HG02885 (cell line): ENCODE measurements around the gene ANKRD11.
"Not testable (repeated sequence)": the region's sequence is repeated elsewhere in the genome, so short reads cannot be mapped to it uniquely, and the experiment has no call there.

Experiments used
- ATAC-seq: cut with Tn5 transposase; IDR thresholded peaks from one replicate; pipeline ENCODE4 v1.9.1; 2021; ENCODE audit warnings: mild to moderate bottlenecking; ENCODE audit not compliant: unreplicated experiment, poor library complexity

The ANKRD11 gene

DNA sequence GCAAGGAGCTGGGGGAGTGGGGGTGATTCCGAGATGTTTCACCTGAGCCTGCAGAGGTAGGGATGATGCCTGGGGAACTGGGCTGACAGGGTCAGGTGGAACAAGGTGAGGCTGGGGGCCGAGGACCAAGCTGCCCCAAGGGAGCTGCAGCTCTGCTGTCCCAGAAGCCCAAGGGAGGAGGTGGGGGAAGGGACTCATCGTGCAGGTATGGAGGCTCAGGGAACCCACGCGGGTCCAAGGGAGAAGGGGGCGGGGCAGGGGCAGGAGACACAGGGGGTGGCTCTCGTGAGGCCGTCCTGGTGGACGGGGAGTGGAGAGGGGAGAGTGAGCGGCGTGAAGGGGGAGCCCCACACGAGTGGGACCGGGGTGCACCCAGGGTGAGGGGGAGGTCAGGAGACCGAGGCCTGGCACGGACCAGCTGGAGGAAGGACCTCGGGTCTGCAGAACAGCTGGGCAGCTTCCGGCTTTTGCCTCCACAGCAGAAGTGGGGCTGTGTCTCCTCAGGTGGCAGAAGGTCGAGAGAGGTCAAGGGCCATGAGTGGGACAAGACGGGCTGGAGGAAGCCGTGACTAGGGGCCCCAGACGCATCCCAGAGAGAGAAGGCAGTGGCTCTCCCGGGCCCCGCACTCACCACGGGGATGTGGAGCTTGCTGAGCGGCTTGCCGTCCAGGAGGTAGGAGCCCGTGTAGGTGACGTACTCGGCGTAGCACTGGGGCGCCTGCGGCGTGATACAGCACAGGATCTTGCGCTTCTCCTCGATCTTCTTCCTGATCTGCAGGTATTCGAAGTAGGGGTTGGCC, 211.7 kb downstream of the ANKRD11 start:
- no peak for ATAC-seq

DNA sequence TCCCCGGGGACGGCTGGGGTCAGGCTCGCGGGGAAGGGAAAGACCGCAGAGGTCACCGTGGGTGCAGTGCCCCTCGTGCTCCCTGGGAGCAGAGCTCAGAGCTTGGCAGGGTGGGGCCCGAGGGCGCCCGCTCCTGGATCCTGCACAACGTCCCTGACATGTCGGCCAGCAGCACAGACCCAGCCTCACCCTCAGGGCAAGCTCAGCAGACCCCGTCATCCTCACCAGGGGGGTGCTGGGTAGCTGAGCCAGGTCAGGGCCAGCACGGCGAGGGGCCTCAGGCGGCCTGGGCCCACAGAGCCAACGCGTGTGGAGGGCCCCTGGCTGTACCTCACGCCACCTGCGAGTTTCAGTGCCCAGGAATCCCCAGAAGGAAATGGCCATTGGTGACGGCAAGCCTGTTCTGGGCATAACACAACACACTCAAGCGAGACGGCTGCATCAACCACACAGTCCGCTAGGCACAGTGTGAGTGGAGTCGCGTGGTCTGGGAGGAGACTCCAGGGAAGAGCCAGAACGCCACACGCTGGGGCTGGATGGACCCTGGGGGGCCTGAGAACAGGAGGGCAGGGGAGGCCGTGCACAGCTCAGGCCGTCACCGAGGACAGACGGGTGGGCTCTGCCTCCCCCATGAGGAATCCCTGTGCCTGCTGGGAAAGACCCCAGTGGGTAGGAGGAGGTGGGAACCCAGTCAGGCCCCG, 212.6 kb downstream of the ANKRD11 start:
- ATAC-seq, result no peak

DNA sequence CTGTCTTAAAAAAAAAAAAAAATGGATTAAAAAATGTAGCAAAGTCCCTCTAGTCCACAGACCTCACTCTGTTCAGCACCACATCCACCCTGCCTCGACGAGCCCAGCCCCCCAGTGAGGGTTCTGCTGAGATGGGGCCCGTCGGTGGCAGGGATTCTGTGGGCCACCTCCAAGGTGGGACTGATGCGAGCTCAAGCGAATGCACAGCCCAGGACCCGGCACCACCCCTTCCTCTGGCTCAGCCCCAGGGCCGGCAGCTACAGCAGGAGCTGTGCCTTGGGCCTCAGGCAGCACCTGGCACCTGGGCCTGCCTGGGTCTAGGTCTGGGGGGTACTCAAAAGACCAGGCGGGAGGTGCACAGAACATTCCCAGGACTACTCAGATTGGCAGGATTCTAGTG, 213.3 kb downstream of the ANKRD11 start:
- no peak for ATAC-seq

DNA sequence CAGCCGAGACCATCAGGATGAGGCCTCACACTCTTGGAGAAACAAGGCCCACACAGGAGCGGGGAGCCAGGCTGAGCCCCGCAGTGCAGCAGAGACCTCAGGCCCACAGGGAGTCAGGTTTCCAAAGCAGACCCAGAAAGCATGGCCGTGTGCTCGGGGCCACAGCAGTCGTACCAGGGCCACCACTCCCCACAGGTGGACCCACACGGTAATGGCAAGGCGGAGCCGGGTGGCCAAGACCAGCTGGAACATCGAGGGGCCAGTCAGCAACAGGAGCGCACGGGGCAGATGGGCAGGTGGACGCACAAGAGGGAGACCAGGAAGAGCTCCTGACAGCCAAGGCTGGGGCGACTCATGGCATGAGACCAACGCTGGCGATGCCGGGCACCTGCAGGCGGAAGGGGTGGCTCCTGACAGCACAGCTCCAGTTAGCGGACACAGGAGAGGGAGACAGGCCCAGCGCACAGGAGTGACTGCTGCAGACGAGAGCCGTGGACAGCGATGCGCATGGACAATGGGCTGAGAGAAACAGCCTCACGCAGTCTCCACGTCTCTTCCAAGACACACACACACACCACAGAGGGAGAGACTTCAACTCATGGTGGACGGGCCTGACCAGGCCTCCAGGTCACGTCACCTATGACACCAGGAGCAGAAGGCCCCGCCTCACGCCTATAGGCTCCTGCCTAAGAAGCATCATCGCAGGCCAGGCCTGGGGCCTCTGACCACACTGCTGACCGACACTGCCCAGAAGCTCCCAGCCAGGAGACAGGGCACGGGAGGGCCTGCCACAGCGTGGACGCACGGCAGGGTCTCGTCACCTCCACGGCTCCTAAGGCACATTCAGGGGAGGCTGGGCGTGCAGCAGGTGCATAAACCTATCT, 214.3 kb downstream of the ANKRD11 start:
- ATAC-seq, result no peak

DNA sequence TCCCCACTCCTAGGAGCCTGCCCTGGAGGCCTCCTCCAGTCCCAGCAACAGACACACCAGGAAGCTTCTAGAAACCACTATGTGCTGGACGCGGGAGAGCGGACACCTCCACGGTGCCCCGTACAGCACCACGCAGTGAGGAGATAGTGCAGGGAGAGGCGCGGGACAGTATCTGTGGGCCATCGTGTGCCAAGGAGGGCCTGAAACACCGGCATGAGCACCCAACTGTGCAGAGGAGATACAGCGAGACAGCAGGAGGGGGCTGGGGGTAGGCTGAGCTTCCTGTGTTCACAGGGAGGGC, 215.1 kb downstream of the ANKRD11 start:
- ATAC-seq, result no peak

DNA sequence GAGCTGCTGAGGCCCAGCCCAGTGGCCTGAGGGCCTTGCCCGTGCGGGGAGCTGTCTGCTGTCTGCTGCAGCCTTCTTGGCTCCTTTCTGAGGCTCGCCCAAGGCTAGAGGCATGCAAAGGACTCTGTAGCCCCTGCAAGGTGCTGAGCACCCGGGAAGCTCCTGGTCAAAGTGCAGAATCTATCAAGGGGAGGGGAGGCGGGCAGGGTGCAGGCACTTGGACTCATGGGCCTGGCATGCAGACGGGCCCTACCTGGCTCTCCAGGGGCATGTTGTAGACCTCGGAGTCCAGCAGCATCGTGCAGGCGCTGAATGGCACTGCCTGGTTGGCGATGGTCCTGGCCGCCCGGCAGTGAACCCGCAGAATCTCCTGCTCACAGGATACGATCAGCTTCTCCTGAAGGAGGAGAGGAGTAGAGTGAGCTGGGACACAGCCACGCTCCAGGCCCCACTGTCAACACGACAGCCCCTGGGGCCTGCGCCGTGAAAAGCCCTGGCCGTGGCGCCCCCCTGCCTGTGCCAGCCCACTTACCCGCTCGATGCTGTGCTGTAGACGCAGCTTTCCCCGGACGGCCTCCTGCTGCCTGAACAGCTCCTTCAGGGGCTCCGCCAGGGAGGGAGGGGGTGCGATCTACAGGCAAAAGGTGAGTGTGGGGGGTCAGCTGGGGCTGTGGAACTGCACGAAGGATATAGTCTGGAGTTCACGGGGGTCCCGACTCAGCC, 215.6 kb downstream of the ANKRD11 start:
- no peak for ATAC-seq

DNA sequence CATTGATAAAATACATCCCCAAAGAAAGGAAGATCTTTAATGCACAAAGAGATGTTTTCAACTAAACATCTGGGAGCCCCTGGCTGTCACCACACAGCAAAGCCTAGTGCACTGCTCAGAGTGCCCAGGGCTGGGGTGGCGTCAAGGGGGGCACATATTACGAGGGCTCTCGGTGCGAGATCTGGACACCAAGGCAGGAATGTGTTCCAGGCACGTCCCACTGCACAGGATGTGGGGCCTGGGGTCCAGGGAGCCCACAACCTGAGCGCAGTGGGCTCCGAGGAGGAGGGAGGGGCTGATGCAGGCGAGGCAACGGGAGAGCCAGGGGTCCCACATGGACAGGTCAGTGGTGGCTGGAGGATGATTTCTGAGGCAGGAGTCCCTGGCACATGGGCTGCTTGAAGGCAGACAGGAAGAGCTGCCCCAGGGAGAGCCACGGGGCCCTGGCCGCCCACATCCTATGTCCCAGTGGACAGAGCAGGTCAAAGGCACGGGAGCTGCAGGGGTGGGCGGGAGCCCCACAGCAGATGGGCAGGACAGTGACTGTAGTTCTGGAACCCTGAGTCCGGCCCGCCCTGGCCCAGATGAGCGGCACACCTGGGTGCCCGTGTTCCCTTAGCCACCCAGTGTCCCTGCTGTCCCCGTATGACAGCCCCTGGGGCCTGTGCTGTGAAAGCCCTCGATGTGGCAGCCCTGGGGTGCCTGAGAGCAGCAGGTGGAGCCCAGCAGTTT, 216.5 kb downstream of the ANKRD11 start:
- no peak for ATAC-seq

DNA sequence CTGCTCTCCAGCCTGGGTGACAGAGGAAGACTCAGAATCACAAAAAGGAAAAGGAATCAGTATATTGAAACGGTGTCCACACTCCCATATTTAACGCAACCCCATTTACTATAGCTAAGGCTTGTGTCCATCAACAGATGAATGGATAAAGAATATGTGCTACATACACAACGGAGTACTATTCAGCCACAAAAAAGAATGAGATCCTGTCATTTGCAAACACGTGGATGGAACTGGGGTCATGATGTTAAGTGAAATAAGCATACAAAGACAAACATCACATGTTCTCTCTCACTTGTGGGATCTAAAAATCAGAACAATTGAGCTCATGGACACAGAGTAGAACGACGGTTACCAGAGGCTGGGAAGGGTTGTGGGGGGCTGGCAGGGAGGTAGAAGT, 217.7 kb downstream of the ANKRD11 start:
- no peak for ATAC-seq

DNA sequence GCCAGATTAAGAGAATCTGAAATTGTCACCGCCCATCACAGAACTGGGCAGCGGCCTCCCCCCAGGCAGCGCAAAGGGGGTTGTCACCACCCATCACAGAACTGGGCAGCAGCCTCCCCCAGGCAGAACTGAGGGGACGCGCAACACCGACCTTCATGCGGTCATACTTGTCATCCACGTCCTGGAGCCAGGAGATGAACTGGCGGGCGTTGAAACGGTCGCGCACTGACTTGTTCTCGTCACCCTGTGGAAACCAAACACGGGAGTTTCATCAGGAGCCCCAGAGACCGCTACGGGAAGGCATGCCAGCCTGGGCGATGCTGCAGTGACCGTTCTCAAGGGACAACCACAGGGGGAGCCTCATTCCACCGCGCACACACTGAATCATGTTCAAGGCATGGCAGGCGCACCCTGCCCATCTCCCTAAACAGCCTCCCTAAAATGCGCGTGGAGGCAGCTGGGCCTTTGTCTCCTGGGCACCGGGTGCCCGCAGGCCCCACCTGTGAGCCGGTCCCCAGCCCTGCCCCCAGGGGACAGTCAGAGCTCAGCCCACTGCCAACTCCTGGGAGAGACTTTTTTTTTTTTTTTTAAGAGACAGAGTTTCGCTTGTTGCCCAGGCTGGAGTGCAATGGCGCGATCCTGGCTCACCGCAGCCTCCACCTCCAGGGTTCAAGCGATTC, 219.6 kb downstream of the ANKRD11 start:
- no peak for ATAC-seq

DNA sequence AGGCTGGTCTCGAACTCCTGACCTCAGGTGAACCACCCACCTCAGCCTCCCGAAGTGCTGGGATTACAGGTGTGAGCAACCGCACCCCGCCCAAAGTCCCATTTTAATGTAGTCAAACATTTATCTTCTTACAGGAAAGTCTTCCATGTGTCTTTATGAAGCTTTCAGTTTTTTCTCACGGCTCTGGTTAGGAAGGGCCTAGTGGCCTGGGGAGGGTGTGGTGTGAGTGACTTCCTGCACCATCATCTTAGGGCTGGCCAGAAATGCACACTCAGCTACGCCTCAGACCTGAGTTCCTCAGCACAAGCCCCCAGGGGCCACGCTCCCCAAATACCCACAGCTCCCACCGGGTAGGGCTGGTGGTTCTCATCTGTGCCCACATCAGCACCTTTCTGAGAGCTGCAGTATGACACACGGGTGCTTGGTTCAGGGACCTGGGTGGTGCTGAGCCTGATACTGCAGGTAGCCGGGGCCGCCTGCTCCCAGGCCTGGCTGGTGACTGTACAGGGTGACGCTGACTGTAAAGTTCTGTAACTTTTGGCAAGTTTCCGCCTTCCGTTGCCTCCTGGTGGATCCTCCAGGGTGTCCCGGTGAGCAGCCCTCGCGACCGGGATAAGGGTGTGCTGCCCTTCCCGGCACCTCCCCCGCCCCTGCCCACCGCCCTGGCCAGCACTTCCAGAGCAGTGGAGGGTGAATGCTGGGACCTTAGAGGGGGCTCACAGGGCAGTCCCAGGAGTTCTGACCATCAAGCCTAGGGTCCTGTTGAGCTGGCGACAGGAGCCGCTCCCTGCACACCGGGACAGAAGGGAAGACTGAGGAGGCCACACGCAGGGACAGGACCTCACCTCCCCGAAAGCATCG, 220.3 kb downstream of the ANKRD11 start:
- no peak for ATAC-seq

DNA sequence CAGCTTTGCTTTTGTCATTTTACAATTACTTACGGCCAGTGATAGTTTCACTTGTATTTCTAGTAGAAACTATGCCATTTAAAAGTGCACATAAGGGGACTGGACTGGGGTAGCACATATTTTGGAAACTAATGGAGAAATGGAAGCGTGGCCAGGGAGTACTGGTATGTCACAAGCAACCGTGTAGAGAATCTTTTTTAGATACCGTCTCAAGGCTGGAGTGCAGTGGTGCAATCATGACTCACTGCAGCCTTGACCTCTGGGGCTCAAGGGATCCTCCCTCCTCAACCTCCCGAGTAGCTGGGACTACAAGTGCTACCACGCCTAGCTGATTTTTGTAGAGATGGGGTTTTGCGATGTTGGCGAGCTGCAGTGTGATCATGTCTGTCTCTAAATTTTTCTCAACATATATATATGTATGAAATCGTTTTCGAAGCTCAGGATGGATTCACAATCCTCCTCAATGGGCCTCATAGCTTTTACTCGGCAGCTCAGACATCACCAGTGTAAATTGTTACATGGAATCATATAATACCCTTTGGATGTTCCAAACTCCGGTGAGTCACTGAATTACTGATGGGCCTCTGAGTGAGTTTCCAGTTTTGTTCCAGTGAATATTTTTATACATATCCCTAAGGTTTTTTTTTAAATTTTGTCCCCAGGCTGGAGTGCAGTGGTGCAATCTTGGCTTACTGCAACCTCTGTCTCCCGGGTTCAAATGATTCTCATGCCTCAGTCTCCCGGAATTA, 221.2 kb downstream of the ANKRD11 start:
- ATAC-seq, result no peak

DNA sequence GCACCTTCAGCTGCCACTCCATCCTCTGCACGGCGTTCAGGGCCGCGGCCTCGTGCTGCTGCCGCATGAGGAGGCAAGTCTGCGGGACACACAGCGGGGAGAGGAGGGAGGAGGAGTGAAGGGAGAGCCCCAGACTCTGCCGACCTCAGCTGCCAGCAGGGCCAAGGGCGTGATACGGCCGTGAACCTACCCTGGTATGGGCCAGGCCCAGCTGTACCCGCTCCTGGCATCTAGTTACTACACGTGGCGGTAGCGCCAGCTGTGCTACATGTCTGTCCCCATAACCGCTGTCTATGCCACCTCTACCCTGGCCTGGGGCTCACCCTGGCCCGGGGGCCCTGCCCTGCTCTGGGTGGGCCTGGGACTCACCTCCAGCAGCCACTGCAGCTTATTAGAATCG, 221.8 kb downstream of the ANKRD11 start:
- ATAC-seq, result no peak

DNA sequence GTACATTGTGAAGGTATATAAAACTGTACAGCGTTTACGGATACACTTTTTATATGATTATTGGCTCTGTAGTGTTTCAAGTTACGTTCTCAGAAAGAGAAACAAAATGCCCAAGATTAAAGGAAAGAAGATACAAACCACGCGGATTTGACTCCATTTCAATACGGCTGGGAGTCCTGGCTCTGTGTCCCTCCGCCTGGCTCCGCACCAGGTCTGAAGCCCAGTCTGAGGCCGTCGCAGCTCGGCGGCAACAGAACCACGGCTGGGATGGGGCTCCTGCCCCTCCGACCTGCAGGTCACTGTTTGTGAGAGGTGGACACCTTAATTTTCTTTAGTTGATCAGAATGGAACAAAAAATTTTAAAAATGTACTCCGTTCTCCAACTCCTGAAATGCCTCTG, 222.6 kb downstream of the ANKRD11 start:
- not testable (repeated sequence) for ATAC-seq

DNA sequence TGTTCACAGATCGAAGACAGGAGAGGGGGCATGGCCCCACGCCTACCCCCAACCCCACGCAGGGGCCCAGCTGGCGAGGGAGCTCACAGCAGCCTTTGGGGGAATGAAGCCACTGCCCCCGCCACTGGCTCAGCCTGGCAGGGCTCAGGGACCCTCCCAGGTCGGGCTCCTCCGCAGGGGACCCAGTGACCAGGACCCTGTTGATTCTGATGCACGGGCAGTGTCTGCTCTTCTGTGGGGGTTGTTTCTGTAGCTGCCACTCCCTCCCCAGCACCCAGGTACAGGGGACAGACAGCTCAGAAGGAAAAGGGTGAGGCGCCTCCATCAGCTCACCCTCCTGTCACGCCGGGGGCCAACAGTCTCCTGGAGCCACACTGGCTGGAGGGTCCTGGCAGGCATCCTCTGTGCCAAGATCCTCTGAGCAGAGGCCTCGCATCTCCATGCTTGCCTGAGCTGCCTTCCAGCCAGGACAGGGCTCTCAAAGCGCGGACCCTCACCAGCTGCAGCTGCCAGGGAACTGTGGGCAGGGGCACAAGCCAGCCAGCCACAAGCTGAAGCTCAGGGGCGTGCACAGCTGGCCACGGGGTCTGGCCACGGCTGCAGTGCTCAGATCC, 223.7 kb downstream of the ANKRD11 start:
- ATAC-seq, result no peak

DNA sequence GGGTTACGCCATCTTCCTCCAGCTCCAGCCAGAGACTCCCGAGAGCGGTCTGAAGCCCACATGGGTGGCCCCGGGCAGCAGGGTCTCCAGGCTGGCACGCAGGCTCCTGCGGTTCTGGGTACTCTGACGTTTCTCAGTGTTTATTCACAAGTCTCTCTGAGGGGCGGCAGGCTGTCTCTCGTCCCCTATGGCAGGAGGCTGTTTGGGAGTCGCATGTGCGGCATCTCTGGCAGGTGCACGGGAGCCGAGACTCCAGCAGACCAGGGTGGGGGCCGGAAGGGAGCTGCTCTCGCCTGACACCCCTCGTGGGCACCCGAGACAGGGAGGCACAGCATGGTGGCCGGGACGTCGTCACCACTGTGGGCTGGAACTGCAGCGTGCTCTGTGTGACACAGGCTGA, 224.7 kb downstream of the ANKRD11 start:
- no peak for ATAC-seq

DNA sequence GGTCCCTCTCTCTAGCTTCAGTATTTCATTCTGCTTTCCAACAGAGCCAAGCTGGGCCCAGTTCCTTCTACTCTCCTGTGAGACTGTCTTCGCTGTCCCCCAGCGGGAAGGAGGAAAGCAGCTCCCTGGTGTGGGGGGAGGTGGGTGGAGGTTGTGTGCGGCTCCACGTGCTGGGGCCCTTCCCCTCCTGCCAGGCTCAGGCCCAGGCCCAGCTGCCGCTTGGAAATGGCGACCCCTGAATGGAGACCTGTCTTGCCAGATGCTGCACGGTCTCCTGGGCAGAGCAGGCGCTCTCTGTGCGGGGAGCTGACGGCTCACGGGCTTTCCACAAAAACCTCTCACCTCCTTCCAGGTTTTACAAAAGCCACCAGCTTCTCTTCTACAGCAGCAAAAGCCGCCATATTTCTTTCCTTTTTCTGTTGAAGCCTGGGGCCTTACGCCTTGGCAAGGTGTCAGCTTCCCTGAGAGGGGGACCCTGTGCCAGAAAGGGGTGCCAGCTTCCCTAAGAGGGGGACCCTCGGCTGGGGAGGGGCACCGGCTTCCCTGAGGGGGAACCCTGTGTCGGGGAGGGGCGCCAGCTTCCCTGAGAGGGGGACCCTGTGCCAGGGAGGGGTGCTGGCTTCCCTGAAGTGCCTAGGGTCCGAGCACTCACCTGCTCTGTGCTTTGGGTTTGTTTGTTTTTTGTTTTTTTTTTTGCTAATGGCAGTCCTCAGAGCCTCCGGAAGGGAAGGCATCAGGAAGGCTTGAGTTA, 225.4 kb downstream of the ANKRD11 start:
- no peak for ATAC-seq
